Stimulated activated CD4-positive, alpha-beta T cell treated with anti-CD3 and anti-CD28 coated beads, Interleukin-4, amount 100 ng/mL, for 4 hours (primary cell): ENCODE measurements around the gene BCCIP.

Source experiments
- DNase-seq, 2 experiments: peaks; one replicate each; pipeline ENCODE4 v3.0.0-alpha.2; 2020

The BCCIP gene

DNA sequence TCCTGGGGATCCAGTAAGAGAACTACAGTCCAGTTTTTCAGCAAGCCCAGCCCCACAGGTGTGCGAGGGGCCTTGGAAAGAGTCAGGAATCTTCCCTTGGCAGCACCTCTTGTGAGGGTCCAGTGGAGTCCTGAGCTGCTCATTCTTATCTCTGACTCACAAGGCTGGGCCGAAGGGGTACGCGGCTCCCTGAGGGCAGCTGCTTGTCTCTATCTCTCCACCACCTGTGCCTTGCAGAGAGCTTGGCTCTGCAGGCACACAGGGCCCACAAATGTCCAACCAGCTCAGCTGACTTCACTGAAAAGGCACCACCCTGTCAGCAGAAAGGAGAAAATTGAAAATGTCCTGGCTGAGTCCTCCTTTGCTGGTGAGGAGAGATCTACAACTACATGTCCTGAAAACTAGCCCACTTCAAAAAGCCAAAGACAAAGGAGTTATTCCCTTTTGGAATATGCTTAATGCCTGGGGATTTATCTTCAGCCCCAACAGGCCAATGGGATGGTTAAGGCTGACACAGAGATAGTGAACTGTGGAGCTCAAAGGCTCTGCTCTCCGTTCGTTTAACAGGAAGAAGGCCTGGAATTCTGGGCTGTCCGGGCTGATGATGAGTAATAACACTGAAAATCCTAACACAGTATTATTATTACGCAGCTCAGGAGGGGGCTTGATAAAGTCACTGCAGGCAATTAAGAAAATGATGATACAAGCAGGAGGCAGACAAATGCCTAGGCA is 23.7 kb upstream of the BCCIP start:
- DNase-seq: no peak

GRCh38 chr10:125801574-125801973 is 21.8 kb upstream of the BCCIP start:
- no peak for DNase-seq

GRCh38 chr10:125802131-125802530 is 21.2 kb upstream of the BCCIP start:
- no peak for DNase-seq

GRCh38 chr10:125802739-125803138 is 20.6 kb upstream of the BCCIP start:
- no peak for DNase-seq

DNA sequence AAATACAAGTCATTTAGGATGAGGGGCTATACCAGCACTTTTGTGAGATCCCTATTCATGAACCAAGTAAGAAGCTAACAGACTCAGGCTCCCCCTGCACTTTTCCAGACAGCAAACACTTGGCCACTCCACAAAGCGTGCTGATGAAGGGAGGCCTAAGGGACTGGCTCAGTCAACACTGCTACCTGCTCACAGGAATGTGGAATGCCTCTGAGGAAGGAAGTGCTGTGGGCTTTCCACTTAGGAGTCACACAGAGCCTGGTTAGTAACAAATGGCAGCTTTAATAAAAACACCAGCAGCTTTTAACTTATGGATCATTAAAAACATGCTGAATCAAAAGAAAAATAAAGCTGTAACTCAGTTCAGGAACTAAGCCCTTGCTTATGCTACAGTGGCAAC is 15.3 kb upstream of the BCCIP start:
- no peak for DNase-seq

- DNase-seq: no peak
Observed at GRCh38 chr10:125811251-125811650, 12.1 kb upstream of the BCCIP start.

DNA sequence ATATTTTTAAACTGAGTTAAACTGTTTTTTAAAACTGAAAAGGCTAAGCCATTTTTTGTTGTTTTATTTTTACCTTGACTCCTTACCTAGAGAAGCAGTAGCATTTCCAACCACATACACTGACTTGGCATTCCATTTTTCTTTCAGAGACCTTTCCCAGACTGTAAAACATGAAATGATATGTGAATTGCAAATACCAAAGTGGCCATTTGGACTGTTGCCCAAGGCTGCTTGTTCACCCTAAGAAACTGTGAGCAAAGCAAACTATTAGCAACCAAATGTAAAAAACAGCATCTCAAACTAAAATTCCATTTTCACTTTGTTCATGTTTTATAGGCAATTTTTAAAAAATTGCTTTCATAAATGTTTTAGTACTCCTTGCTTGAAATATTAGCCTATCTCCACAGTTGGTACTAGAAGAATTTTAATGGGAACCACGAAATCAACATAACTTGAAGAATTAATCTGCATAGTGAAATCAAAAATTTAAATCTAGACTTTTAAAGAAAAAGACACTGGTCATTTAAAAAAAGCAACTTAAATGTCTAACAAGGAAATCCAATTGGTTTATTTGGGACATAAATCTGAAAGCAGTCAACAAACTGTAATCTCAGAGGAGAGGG is 11.1 kb upstream of the BCCIP start:
- DNase-seq: no peak

GRCh38 chr10:125815764-125816163 is 7.6 kb upstream of the BCCIP start:
- no peak for DNase-seq

DNA sequence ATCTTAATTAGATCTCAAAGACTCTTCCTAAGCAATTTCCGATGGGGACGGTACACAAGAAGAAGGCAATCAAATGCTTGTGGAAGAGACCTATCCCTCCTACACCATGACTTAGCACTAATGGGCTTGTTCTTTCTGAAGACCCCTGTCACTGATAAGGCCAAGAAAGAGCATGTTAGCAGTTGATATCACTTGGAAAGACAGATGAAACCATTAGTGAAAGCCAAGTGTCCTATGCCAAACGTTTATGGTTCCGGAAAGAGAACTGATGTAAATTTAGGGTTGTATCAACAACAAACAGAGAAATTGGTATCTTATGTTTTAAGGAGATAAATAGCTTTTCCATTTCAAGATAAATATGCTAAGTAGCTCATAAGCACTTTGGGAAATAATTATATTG is 6.8 kb upstream of the BCCIP start:
- DNase-seq: no peak

DNA sequence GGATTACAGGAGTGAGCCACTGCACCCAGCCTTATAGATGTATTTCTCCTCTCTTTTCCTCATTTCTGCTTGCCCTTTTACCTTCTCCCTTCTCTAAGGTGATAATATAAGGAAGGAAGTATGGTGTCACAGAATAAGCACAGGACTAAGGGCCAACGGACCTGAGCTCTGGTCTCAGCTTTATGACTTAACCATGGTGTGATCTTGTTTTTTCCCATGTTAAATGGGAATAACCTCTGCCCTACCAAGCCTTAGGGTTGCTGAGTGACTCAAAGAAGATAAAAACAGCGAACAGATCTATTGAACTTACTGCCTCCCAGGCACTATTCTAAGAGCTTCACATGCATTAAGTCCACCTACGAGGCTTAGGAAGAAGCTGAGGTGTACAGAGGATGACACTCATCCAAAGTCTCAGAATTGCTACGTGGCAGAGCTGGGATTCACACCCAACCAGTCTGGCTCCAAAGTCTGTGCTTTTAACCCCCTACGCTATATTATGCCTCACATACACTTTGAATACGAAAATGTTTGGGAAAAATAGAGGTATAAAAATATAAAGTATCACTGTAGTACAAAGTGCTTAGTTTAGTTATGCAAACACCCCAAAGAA is 5.9 kb upstream of the BCCIP start:
- DNase-seq: no peak

DNA sequence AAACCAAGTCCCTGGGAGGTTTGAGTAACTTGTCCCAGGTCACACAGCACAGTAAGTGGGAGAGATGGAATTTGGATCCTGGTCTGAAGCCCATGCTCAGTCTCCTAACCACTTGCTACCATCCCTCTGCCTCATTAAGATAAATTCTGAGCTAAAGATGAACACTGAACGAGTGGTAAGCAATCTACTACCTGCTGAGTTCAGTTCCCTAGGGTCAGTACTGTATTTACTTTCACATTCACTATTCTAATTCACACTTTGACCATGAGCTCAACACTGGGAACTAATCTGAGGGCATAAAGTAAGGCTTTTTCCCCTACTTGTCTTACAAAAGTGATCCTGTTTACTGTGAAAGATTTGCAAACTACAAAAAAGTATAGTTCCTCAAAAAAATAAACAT is 2.6 kb upstream of the BCCIP start:
- no peak for DNase-seq

- DNase-seq: no peak
Observed at GRCh38 chr10:125823663-125824251, 411 bp downstream of the BCCIP start.

DNA sequence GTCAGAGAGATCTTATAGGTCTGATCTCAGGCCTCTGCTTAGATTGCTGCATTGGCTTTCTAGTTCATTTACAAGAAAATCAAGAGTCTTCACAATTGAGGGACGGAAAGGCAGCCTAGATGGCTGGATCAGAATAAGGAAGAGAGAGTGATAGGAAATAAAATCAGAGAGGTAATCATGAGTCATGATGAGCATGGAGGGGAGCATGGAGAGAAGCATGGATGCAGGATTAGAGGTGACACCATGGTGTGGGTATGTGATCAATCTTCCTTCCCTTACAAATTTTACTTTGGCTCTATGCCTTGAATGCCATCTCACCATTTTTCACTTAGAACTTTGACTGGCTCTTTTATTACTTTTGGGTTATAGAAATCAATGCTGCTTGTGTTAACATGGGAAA is 1.4 kb downstream of the BCCIP start:
- no peak for DNase-seq

GRCh38 chr10:125827133-125827532 is 3.8 kb downstream of the BCCIP start:
- no peak for DNase-seq

GRCh38 chr10:125828311-125828710 is 5.0 kb downstream of the BCCIP start:
- no peak for DNase-seq

DNA sequence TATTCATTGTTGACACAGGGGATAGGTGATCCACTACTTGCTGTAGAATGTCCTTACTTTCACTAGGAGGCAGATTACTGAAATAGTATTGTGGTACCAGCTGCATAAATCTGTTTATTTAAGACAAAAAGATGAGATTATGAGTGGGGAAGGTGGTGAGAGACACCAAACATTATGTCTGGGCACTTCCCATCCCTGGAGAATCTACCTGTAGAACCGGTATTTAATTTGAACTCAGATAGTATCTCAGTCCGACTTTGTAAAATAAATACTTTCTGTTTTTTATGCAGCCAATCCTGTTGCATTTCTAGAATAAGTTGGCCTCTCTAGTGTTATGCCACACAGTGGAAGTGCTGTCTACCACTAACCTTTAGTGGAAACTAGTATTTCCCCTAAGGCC is 13.4 kb downstream of the BCCIP start:
- no peak for DNase-seq

DNA sequence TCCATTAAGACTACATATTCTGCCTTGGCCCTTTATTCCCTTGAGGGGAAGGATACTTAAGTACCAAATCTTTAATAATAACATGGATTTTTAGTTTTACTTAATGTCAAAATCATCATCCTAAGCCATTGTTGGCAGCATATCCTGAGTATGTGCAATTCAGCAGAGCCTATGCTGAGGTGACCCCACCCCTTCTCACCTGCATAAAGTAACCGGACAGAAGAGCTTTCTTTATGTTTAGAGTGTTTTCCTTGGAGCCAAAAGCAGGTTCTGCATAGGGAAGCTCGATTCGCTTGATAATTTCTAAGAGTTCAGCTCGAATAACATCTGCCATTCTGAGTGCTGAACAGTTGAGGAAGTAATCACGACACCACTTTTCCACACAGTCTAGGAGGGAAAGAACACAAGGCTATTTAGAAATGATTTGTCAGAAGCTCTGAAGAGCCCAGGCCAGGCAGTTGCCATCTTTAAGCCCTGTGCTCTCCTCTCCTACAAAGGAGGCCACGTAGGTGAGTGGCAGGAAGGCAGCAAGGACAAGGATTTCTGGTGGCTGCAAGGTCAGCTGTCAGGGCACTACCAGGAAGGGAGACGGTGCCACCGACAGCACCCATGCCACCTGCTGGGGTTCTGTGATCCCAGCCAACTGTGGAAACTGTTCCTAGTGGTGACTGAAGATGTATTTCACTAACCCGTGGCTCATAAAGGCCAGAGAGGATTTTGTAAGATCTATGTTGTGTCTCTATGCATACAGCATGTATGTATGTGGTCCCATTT is 15.6 kb downstream of the BCCIP start:
- DNase-seq: no peak

DNA sequence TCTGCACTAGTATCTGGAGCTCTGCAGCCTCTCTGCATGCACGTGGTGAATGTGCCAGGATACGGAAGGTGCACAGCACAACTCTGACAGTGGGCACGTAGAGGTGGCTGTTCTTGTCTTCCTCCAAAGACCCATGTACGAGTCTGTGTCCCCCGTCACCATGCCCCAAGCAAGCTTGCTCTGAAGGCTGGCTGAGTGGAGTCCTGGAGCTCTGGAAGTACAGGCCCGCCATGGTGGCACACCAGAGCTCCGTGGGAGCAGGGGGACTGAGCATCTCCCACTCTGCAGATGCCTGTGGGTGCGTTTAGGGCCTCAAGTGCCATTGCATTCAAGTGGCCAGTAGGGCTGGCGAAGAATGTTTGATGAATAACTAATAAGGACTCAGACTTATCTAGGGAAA is 17.1 kb downstream of the BCCIP start:
- DNase-seq: no peak

GRCh38 chr10:125840955-125841354 is 17.6 kb downstream of the BCCIP start:
- DNase-seq: no peak

DNA sequence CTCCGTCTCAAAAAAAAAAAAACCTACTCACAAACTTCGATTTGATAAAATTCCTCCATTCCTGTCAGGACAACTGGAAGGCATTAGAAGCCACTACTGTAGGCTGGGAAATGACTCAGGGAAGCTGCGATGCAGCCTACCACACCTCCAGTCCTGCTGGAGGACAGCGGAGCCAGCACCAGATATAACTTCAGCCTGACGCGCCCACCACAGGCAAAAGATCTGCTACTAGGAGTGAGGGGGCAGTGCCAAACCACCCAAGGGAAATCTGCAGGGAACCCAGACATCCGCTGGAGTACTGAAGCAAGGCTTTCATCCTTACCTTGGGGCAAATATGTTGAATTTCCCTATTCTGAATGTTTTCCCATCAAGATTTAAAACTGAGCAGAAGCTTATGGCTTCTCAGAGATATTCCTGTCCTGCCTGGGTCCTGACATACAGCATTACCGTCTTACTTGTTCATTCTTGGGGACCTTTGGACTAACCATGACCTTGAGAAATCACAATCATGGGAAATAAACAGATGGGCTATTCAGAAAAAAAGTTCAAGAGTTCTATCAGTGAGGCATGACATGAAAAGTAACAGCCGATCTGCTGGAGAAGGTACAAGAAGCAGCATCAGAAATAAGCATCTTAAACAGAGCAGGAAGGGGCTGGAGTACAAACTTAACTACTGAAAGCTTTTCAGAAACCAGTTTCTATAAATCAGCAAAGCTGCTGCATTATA is 20.4 kb downstream of the BCCIP start:
- DNase-seq: no peak

GRCh38 chr10:125844751-125845221 is 21.4 kb downstream of the BCCIP start:
- no peak for DNase-seq

DNA sequence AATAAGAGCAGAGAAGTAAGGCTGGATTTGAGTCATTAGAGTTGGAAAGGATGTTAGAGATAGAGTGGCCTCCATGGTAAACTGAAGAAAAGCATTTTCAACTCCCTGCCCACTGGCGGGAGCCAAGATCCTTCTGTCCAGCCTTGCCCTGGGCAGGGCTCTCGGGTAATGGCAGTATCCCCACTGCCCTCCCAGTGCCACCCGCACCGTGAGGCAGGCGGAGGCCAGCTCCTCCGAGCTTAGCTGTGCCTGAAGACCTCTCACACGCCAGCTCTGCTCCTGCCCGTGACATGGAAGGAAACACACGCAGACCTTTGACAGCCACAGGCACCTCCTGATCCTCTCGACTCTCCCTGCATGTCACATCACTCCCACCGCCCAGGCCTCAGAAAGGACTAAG is 22.3 kb downstream of the BCCIP start:
- DNase-seq: no peak
